DOHH2 (cell line): ENCODE measurements around the gene GTPBP3.
"Not testable (repeated sequence)": the region's sequence is repeated elsewhere in the genome, so short reads cannot be mapped to it uniquely, and the experiment has no call there.

Experiments
- H3F3A ChIP-seq: fragments of 200-600 bp; sonication (generic), shearing (Covaris generic); 2 replicates; pipeline ENCODE4 v1.6.0; 2016; ENCODE audit warnings: antibody characterized with exemption, mild to moderate bottlenecking; ENCODE audit not compliant: control insufficient read depth, insufficient read depth
- H3K27ac ChIP-seq: fragments of 200-600 bp; sonication (generic); 2 replicates; pipeline ENCODE4 v1.5.1; 2014; ENCODE audit warnings: low read depth, mild to moderate bottlenecking, low read length, moderate library complexity
- H3K27me3 ChIP-seq: fragments of 200-600 bp; sonication (generic); 2 replicates; pipeline ENCODE4 v1.6.1; 2014; ENCODE audit warnings: mild to moderate bottlenecking, low read length, mixed read lengths; ENCODE audit not compliant: control insufficient read depth
- H3K36me3 ChIP-seq: fragments of 200-600 bp; sonication (generic); 2 replicates; pipeline ENCODE4 v1.6.1; 2014; ENCODE audit warnings: mild to moderate bottlenecking, low read length, moderate library complexity, mixed read lengths; ENCODE audit not compliant: control insufficient read depth
- H3K4me1 ChIP-seq: fragments of 200-600 bp; sonication (generic); 2 replicates; pipeline ENCODE4 v1.6.1; 2014; ENCODE audit warnings: mild to moderate bottlenecking, low read length, mixed read lengths; ENCODE audit not compliant: control insufficient read depth
- H3K4me2 ChIP-seq: fragments of 200-600 bp; sonication (generic); 2 replicates; pipeline ENCODE4 v1.6.0; 2014; ENCODE audit warnings: mild to moderate bottlenecking, low read length, moderate library complexity
- H3K4me3 ChIP-seq: fragments of 200-600 bp; sonication (generic); 2 replicates; pipeline ENCODE4 v1.5.1; 2014; ENCODE audit warnings: mild to moderate bottlenecking, low read length, mixed read lengths
- H3K79me2 ChIP-seq: fragments of 200-600 bp; sonication (generic); 2 replicates; pipeline ENCODE4 v1.6.1; 2014; ENCODE audit warnings: mild to moderate bottlenecking, low read length, mixed read lengths; ENCODE audit not compliant: control insufficient read depth
- H3K9me2 ChIP-seq: fragments of 200-600 bp; sonication (generic); replicated peaks from 2 replicates; pipeline ENCODE4 v1.6.1; 2014; ENCODE audit warnings: mild to moderate bottlenecking, low read length, mixed read lengths; ENCODE audit not compliant: control insufficient read depth
- H3K9me3 ChIP-seq: fragments of 200-600 bp; sonication (generic); 2 replicates; pipeline ENCODE4 v1.6.1; 2014; ENCODE audit warnings: antibody characterized with exemption, low read length, mixed read lengths; ENCODE audit not compliant: control insufficient read depth, insufficient read depth
- H4K20me1 ChIP-seq: fragments of 200-600 bp; sonication (generic); 2 replicates; pipeline ENCODE4 v1.6.0; 2014; ENCODE audit warnings: low read depth, mild to moderate bottlenecking, antibody characterized with exemption, low read length, moderate library complexity; ENCODE audit not compliant: control insufficient read depth, insufficient read depth
- CTCF ChIP-seq: fragments of 200-600 bp; sonication (generic); IDR thresholded peaks from one replicate; pipeline ENCODE4 v1.5.1; 2014; ENCODE audit warnings: antibody characterized with exemption, mild to moderate bottlenecking, low read depth, low read length; ENCODE audit not compliant: poor library complexity, severe bottlenecking
- EZH2phosphoT487 ChIP-seq: fragments of 200-600 bp; sonication (generic); IDR thresholded peaks from 2 replicates; pipeline ENCODE4 v1.6.1; 2017; ENCODE audit warnings: borderline replicate concordance, mild to moderate bottlenecking, antibody characterized with exemption, low read length, moderate library complexity, mixed read lengths

The GTPBP3 gene

GRCh38 chr19:17358395-17358794 is 21.0 kb downstream of the GTPBP3 start:
- H3F3A ChIP-seq: no peaks in the 10 kb centered on the region
- H3K79me2 ChIP-seq: no peaks in the 10 kb centered on the region
- no peak overlapping the region for H3K4me3 ChIP-seq
- no peaks in the 10 kb centered on the region for H4K20me1 ChIP-seq
- H3K9me2 ChIP-seq: no peaks in the 10 kb centered on the region
- no peaks in the 10 kb centered on the region for H3K36me3 ChIP-seq
- no peak overlapping the region for H3K27ac ChIP-seq
- no peak for TF ChIP-seq CTCF
- H3K4me2 ChIP-seq: no peak overlapping the region
- no peaks in the 10 kb centered on the region for H3K27me3 ChIP-seq
- H3K4me1 ChIP-seq: no peaks in the 10 kb centered on the region
- no peaks in the 10 kb centered on the region for H3K9me3 ChIP-seq

- Histone ChIP-seq H3K9me3 (no peaks in the 10 kb centered on the region), H3K36me3 (no peaks in the 10 kb centered on the region), H3K4me3 (no peak overlapping the region), H3K27ac (no peak overlapping the region), H3K4me1 (no peaks in the 10 kb centered on the region), H3F3A (no peaks in the 10 kb centered on the region), H3K79me2 (no peaks in the 10 kb centered on the region), H3K27me3 (no peaks in the 10 kb centered on the region), H4K20me1 (no peaks in the 10 kb centered on the region), H3K4me2 (no peak overlapping the region), H3K9me2 (no peaks in the 10 kb centered on the region)
- no peak for TF ChIP-seq CTCF
Observed at GRCh38 chr19:17359905-17360800, 22.8 kb downstream of the GTPBP3 start.

- H3K4me3 ChIP-seq, H4K20me1 ChIP-seq, H3K79me2 ChIP-seq, H3K27me3 ChIP-seq, H3K4me2 ChIP-seq, H3F3A ChIP-seq, H3K9me3 ChIP-seq, H3K9me2 ChIP-seq, H3K36me3 ChIP-seq, H3K27ac ChIP-seq: not testable (repeated sequence)
- H3K4me1 ChIP-seq: peaks cover 14% of the 10 kb centered on the region
Observed at GRCh38 chr19:17363852-17364605, 26.7 kb downstream of the GTPBP3 start.

- H3K27ac ChIP-seq: no peak overlapping the region
- H3K9me2 ChIP-seq: no peaks in the 10 kb centered on the region
- peaks cover 4% of the 10 kb centered on the region for H3F3A ChIP-seq
- no peaks in the 10 kb centered on the region for H3K36me3 ChIP-seq
- H4K20me1 ChIP-seq: no peaks in the 10 kb centered on the region
- no peak overlapping the region for H3K4me3 ChIP-seq
- TF ChIP-seq CTCF (no peak), EZH2phosphoT487 (no peak)
- peaks cover 27% of the 10 kb centered on the region for H3K4me1 ChIP-seq
- no peak overlapping the region for H3K4me2 ChIP-seq
- no peaks in the 10 kb centered on the region for H3K9me3 ChIP-seq
- H3K27me3 ChIP-seq: no peaks in the 10 kb centered on the region
- H3K79me2 ChIP-seq: no peaks in the 10 kb centered on the region
Observed at GRCh38 chr19:17365361-17365760, 28.0 kb downstream of the GTPBP3 start.
